Endothelial cell of umbilical vein (primary cell): Measurements from ENCODE around the gene CCDC170. TPM values are rescaled to one million over a fixed set of nuclear protein-coding genes. Genes with fewer than 3 reads are reported as not detected.

ENCODE experiments used
- BruUV-seq: library from RNA; stranded (reverse); fragments of 400-500 nt; replicated peaks from 2 replicates; lab custom pipeline; 2021; lab: Mats Ljungman, UMichigan
- CTCF ChIA-PET: fragments of 300-600, 350-600 bp; sonication (Branson Sonifier 250); formaldehyde crosslinking; loops from one replicate; lab custom pipeline; 2021; ENCODE audit warnings: antibody characterized with exemption, inconsistent platforms; lab: Charles Lee
- POLR2A ChIA-PET: fragments of 300-600, 350-600 bp; sonication (Branson Sonifier 250); formaldehyde crosslinking; loops from one replicate; lab custom pipeline; 2021; ENCODE audit warnings: antibody characterized with exemption, inconsistent platforms; lab: Charles Lee
- DNase-seq: peaks from one replicate; pipeline ENCODE4 v3.0.0-alpha.2; 2011; ENCODE audit warnings: low read depth, low spot score
- FAIRE-seq: peaks from 2 replicates; lab custom pipeline; 2011; peaks lifted over from hg19 to GRCh38; lab: Jason Lieb, UNC
- H2AFZ ChIP-seq: 2 replicates; pipeline ENCODE4 v1.6.0; 2012; ENCODE audit warnings: low read depth, low read length, control low read depth, inconsistent platforms
- H3K27ac ChIP-seq: 2 replicates; pipeline ENCODE4 v1.5.1; 2011; ENCODE audit warnings: low read depth, mild to moderate bottlenecking, control low read depth, low read length, moderate library complexity; ENCODE audit not compliant: insufficient read depth
- H3K27me3 ChIP-seq, 2 experiments: 2 replicates each; pipeline versions ENCODE4 v1.6.0 to v1.6.1; 2011; ENCODE audit warnings: low read length in 2 of 2, mixed read lengths in 1 of 2; ENCODE audit not compliant: control insufficient read depth in 2 of 2, insufficient read depth in 2 of 2
- H3K36me3 ChIP-seq, 2 experiments: 2 replicates in 1 of 2; 3 replicates in 1 of 2; pipeline ENCODE4 v1.5.1; 2011; ENCODE audit warnings: low read length in 2 of 2, mild to moderate bottlenecking in 1 of 2, moderate library complexity in 1 of 2; ENCODE audit not compliant: control insufficient read depth in 2 of 2, insufficient read depth in 2 of 2; ENCODE audit errors: extremely low read depth in 1 of 2
- H3K4me1 ChIP-seq: 3 replicates; pipeline ENCODE4 v1.5.1; 2011; ENCODE audit warnings: mild to moderate bottlenecking, low read length; ENCODE audit not compliant: control insufficient read depth, insufficient read depth; ENCODE audit errors: extremely low read depth
- H3K4me2 ChIP-seq: 2 replicates; pipeline ENCODE4 v1.6.1; 2011; ENCODE audit warnings: low read length, control low read depth, mixed read lengths; ENCODE audit not compliant: insufficient read depth
- H3K4me3 ChIP-seq, 3 experiments: fragments of 200-600 bp in 1 of 3; sonication (generic), shearing (Covaris generic) in 1 of 3; replicated peaks in 1 of 3; 2 replicates each; pipeline ENCODE4 v1.5.1; 2011 to 2016; ENCODE audit warnings: control low read depth in 3 of 3, low read length in 3 of 3, mild to moderate bottlenecking in 2 of 3, inconsistent platforms in 1 of 3, low read depth in 1 of 3, moderate library complexity in 1 of 3; ENCODE audit not compliant: insufficient read depth in 1 of 3
- H3K79me2 ChIP-seq: 2 replicates; pipeline ENCODE4 v1.6.0; 2012; ENCODE audit warnings: low read length, inconsistent platforms; ENCODE audit not compliant: control insufficient read depth, insufficient read depth
- H3K9ac ChIP-seq: replicated peaks from 2 replicates; pipeline ENCODE3; 2011; ENCODE audit warnings: low read length, control low read depth; ENCODE audit not compliant: insufficient read depth; ENCODE audit errors: extremely low read depth
- H3K9me1 ChIP-seq: replicated peaks from 3 replicates; pipeline ENCODE4 v1.6.0; 2011; ENCODE audit warnings: mild to moderate bottlenecking, low read length; ENCODE audit not compliant: control insufficient read depth, insufficient read depth; ENCODE audit errors: extremely low read depth
- H3K9me3 ChIP-seq: replicated peaks from 2 replicates; pipeline ENCODE4 v1.5.1; 2012; ENCODE audit warnings: low read length, inconsistent platforms; ENCODE audit not compliant: control insufficient read depth, insufficient read depth
- H4K20me1 ChIP-seq: replicated peaks from 2 replicates; pipeline ENCODE3; 2011; ENCODE audit warnings: mild to moderate bottlenecking, low read length; ENCODE audit not compliant: control insufficient read depth, insufficient read depth; ENCODE audit errors: extremely low read depth
- CTCF ChIP-seq, 2 donors: IDR thresholded peaks; 1 replicate in 1 of 2; 2 replicates in 1 of 2; pipeline ENCODE4 v1.5.1; 2011; ENCODE audit warnings: low read length in 2 of 2, mild to moderate bottlenecking in 2 of 2, moderate library complexity in 2 of 2, control low read depth in 1 of 2, inconsistent platforms in 1 of 2, low read depth in 1 of 2; ENCODE audit not compliant: insufficient read depth in 1 of 2; ENCODE audit errors: extremely low read depth in 1 of 2
- EZH2 ChIP-seq: IDR thresholded peaks from 2 replicates; pipeline ENCODE4 v1.6.1; 2012; ENCODE audit warnings: borderline replicate concordance, low read depth, mild to moderate bottlenecking, moderate library complexity, low read length, inconsistent platforms; ENCODE audit not compliant: severe bottlenecking
- FOS ChIP-seq: IDR thresholded peaks from 2 replicates; pipeline ENCODE4 v1.6.1; 2011; ENCODE audit warnings: mild to moderate bottlenecking, low read length, moderate library complexity, borderline replicate concordance; ENCODE audit not compliant: insufficient read depth
- GATA2 ChIP-seq: IDR thresholded peaks from 2 replicates; pipeline ENCODE4 v1.7.0; 2011; ENCODE audit warnings: low read depth, mild to moderate bottlenecking, moderate library complexity, mixed read lengths, low read length; ENCODE audit not compliant: insufficient read length, insufficient read depth
- JUN ChIP-seq: IDR thresholded peaks from 2 replicates; pipeline ENCODE4 v1.6.1; 2011; ENCODE audit warnings: borderline replicate concordance, low read depth; ENCODE audit not compliant: insufficient read length, insufficient read depth
- MAX ChIP-seq: IDR thresholded peaks from 2 replicates; pipeline ENCODE4 v1.6.1; 2011; ENCODE audit not compliant: insufficient read depth, insufficient read length
- MYC ChIP-seq: IDR thresholded peaks from one replicate; pipeline ENCODE4 v1.6.1; 2011; ENCODE audit warnings: mild to moderate bottlenecking, low read depth, low read length
- POLR2A ChIP-seq: IDR thresholded peaks from 2 replicates; pipeline ENCODE4 v1.6.1; 2012; ENCODE audit warnings: low read depth, mild to moderate bottlenecking, control low read depth, low read length
- POLR2AphosphoS5 ChIP-seq: IDR thresholded peaks from 2 replicates; pipeline ENCODE4 v1.6.1; 2012; ENCODE audit warnings: low read depth, mild to moderate bottlenecking, control low read depth, low read length, moderate library complexity; ENCODE audit not compliant: insufficient read depth
- dilution Hi-C: fragments of 300-500 bp; cut with MboI; formaldehyde crosslinking; loops from one replicate; pipeline ENCODE4 v1.15.0; 2019; ENCODE audit warnings: low sequenced_read_pairs; ENCODE audit not compliant: extremely low pct_ligation_motif_present
- intact Hi-C: fragments of 100-400 bp; cut with micrococcal nuclease; formaldehyde crosslinking; loops from one replicate; pipeline ENCODE4 v1.10.0; 2022
- polyA plus RNA-seq, 4 experiments: library from polyadenylated mRNA; depleted of rRNA in 3 of 4; stranded (reverse) in 3 of 4; unstranded in 1 of 4; fragments of >200 nt; gene quantifications; 2 replicates each; pipeline versions ENCODE4 v1.2.1 to v1.2.3, GENCODE V29; 2011 to 2012; ENCODE audit warnings: missing spikeins in 1 of 4
- total RNA-seq: library from RNA; stranded (reverse); gene quantifications from 2 replicates; pipeline ENCODE4 v1.2.3, GENCODE V29; 2021

The CCDC170 gene
- total and polyA plus RNA-seq, 2 donors (not counting 3 experiments of a cell fraction or from before 2014, with no cell fraction given): 0.07 to 0.21 TPM

- BruUV-seq: no TSS peak
- Histone ChIP-seq H3K36me3 (no peaks in the 10 kb centered on the region), H3K9me1 (no peaks in the 10 kb centered on the region), H3K79me2 (no peaks in the 10 kb centered on the region), H3K4me1 (no peaks in the 10 kb centered on the region), H3K27ac (no peak overlapping the region), H3K9me3 (no peaks in the 10 kb centered on the region), H3K9ac (no peak overlapping the region), H4K20me1 (no peaks in the 10 kb centered on the region), H3K4me2 (no peak overlapping the region), H3K27me3 (no peaks in the 10 kb centered on the region), H2AFZ (no peak overlapping the region), H3K4me3 (no peak overlapping the region)
- no peak for DNase-seq
- intact Hi-C loops: no loop called here
- dilution Hi-C loops: no loop called here
- ChIA-PET POLR2A (no interaction called here), CTCF (no interaction called here)
- TF ChIP-seq POLR2A (no peak), GATA2 (no peak), JUN (no peak), EZH2 (no peak), CTCF (IDR thresholded peaks at IDR 0.05; ENCODE audit: extremely low read depth in 1 of 2, insufficient read depth in 1 of 2, low read depth in 1 of 2, low read length in 2 of 2) (no peak), FOS (no peak), MYC (no peak), POLR2AphosphoS5 (no peak), MAX (no peak)
- no peak for FAIRE-seq
These were observed 43.7 kb downstream of the CCDC170 start for GRCh38 chr6:151537556-151537955.
